Measurements from ENCODE around the gene ZNF117.
A peak's percentile ranks its signal among the peaks of the same experiment; 100 is the strongest.
"Not testable (repeated sequence)": the region's sequence is repeated elsewhere in the genome, so short reads cannot be mapped to it uniquely, and the experiment has no call there.

Gene ZNF117

GRCh38 chr7:64990936-64991335 is at the start of gene ZNF117:
ZNF117 (minus strand) TSS chr7:64991036.
- no peak for DNase-seq (ENCODE audit: insufficient read length, low spot score)
- FAIRE-seq: no peak

GRCh38 chr7:65038767-65039166 is 47.9 kb upstream of the ZNF117 start:
- not testable (repeated sequence) for FAIRE-seq

GRCh38 chr7:65037740-65038688 is 47.2 kb upstream of the ZNF117 start:
- DNase-seq (ENCODE audit: insufficient read length, low spot score) (peak; percentile 66), FAIRE-seq (no peak)

More at GRCh38 chr7:65038767-65039166, 47.9 kb upstream of the ZNF117 start:
- peak; percentile 4 for DNase-seq (ENCODE audit: insufficient read length, low spot score)

GRCh38 chr7:65036526-65036925 is 45.7 kb upstream of the ZNF117 start:
- not testable (repeated sequence) for FAIRE-seq; DNase-seq (ENCODE audit: insufficient read length, low spot score)

GRCh38 chr7:65035469-65035868 is 44.6 kb upstream of the ZNF117 start:
- DNase-seq (ENCODE audit: insufficient read length, low spot score); FAIRE-seq: not testable (repeated sequence)

GRCh38 chr7:65034120-65034782 is 43.4 kb upstream of the ZNF117 start:
- DNase-seq (ENCODE audit: insufficient read length, low spot score); FAIRE-seq: not testable (repeated sequence)

GRCh38 chr7:65033391-65033790 is 42.6 kb upstream of the ZNF117 start:
- not testable (repeated sequence) for FAIRE-seq; DNase-seq (ENCODE audit: insufficient read length, low spot score)

GRCh38 chr7:65025023-65025422 is 34.2 kb upstream of the ZNF117 start:
- DNase-seq (ENCODE audit: insufficient read length, low spot score); FAIRE-seq: not testable (repeated sequence)

- not testable (repeated sequence) for FAIRE-seq; DNase-seq (ENCODE audit: insufficient read length, low spot score)
Observed at GRCh38 chr7:65020978-65021377, 30.1 kb upstream of the ZNF117 start.

GRCh38 chr7:65009881-65010280 is 19.0 kb upstream of the ZNF117 start:
- not testable (repeated sequence) for FAIRE-seq; DNase-seq (ENCODE audit: insufficient read length, low spot score)

GRCh38 chr7:65009394-65009793 is 18.6 kb upstream of the ZNF117 start:
- DNase-seq (ENCODE audit: insufficient read length, low spot score); FAIRE-seq: not testable (repeated sequence)

- not testable (repeated sequence) for DNase-seq (ENCODE audit: insufficient read length, low spot score); FAIRE-seq
Observed at GRCh38 chr7:65007036-65007435, 16.2 kb upstream of the ZNF117 start.

GRCh38 chr7:65006094-65006992 is 15.5 kb upstream of the ZNF117 start, which contains the start of gene ERV3-1:
ERV3-1 (minus strand) TSS chr7:65006687; CDS start chr7:64993026, 13,661 bp downstream.
- DNase-seq (ENCODE audit: insufficient read length, low spot score) (peak; percentile 82), FAIRE-seq (no peak)

GRCh38 chr7:65004575-65004974 is 13.7 kb upstream of the ZNF117 start:
- FAIRE-seq (no peak), DNase-seq (ENCODE audit: insufficient read length, low spot score) (no peak)

- no peak for FAIRE-seq
- no peak for DNase-seq (ENCODE audit: insufficient read length, low spot score)
Observed at GRCh38 chr7:65002972-65003585, 12.2 kb upstream of the ZNF117 start.

- FAIRE-seq (no peak), DNase-seq (ENCODE audit: insufficient read length, low spot score) (no peak)
Observed at GRCh38 chr7:65001291-65001814, 10.5 kb upstream of the ZNF117 start.

GRCh38 chr7:64999165-65000004 is 8.5 kb upstream of the ZNF117 start:
- DNase-seq (ENCODE audit: insufficient read length, low spot score) (no peak), FAIRE-seq (no peak)

GRCh38 chr7:64998865-64999164 is 8.0 kb upstream of the ZNF117 start:
- FAIRE-seq: no peak

GRCh38 chr7:64997927-64998391 is 7.1 kb upstream of the ZNF117 start:
- no peak for DNase-seq (ENCODE audit: insufficient read length, low spot score)
- FAIRE-seq: no peak

More at GRCh38 chr7:64998865-64999164, 8.0 kb upstream of the ZNF117 start:
- DNase-seq (ENCODE audit: insufficient read length, low spot score): no peak

All from HTR-8/SVneo (cell line).